A549 (cell line): ENCODE data around the gene CACNA1C.

Source experiments
- CEBPB ChIP-seq, 2 experiments: fragments of >200 bp in 1 of 2; sonication (Bioruptor Twin) in 1 of 2; formaldehyde crosslinking in 1 of 2; IDR thresholded peaks; 2 replicates each; pipeline ENCODE4 v1.6.1; 2012 to 2016
- CTCF ChIP-seq: fragments of >200 bp; sonication (Bioruptor Twin); formaldehyde crosslinking; IDR thresholded peaks from 3 replicates; pipeline ENCODE4 v1.5.1; 2016
- EP300 ChIP-seq, 2 experiments: fragments of >200 bp; sonication (Bioruptor Twin); formaldehyde crosslinking; IDR thresholded peaks; 2 replicates in 1 of 2; 3 replicates in 1 of 2; pipeline ENCODE4 v1.6.1; 2016 to 2017
- JUNB ChIP-seq: fragments of >200 bp; sonication (Bioruptor Twin); formaldehyde crosslinking; IDR thresholded peaks from 2 replicates; pipeline ENCODE4 v1.6.1; 2016
- MAX ChIP-seq: IDR thresholded peaks from 2 replicates; pipeline ENCODE4 v1.6.1; 2012
- POLR2A ChIP-seq: IDR thresholded peaks from 2 replicates; pipeline ENCODE4 v1.6.1; 2012; ENCODE audit warnings: mild to moderate bottlenecking, low read length
- RAD21 ChIP-seq, 2 experiments: fragments of >200 bp in 1 of 2; sonication (Bioruptor Twin) in 1 of 2; formaldehyde crosslinking in 1 of 2; IDR thresholded peaks in 1 of 2; conservative IDR thresholded peaks in 1 of 2; 2 replicates in 1 of 2; 3 replicates in 1 of 2; pipeline ENCODE4 v1.6.1; 2012 to 2018; ENCODE audit warnings: inconsistent platforms in 1 of 2
- TFCP2L1 ChIP-seq: fragments of 250-450 bp; sonication (Bioruptor Pico); IDR thresholded peaks from 2 replicates; pipeline ENCODE4 v1.5.0; 2021; ENCODE audit warnings: mild to moderate bottlenecking
- TP53 ChIP-seq: fragments of 250-450 bp; sonication (Bioruptor Pico); IDR thresholded peaks from 2 replicates; pipeline ENCODE4 v1.5.0; 2021; ENCODE audit warnings: mild to moderate bottlenecking, moderate library complexity
- USF2 ChIP-seq: fragments of 450-650 bp; IDR thresholded peaks from 2 replicates; pipeline ENCODE4 v1.6.1; 2014; ENCODE audit warnings: antibody characterized with exemption

- no peak for TF ChIP-seq MAX
- TF ChIP-seq RAD21 (conservative IDR thresholded peaks at IDR 0.05 in 1 of 2, IDR thresholded peaks at IDR 0.05 in 1 of 2) = no peak
- TF ChIP-seq CTCF = no peak
- no peak for TF ChIP-seq TP53 (CRISPR knock-in tag)
- no peak for TF ChIP-seq TFCP2L1
- TF ChIP-seq USF2 = no peak
- no peak for TF ChIP-seq EP300 (IDR thresholded peaks at IDR 0.05)
- TF ChIP-seq CEBPB (IDR thresholded peaks at IDR 0.05) = no peak
- no peak for TF ChIP-seq POLR2A
- no peak for TF ChIP-seq JUNB
These were observed 39.6 kb downstream of the CACNA1C start for GRCh38 chr12:2092354-2092753.
